HepG2 (cell line): Measurements from ENCODE around the gene MFAP4. TPM values are rescaled to one million over a fixed set of nuclear protein-coding genes. Genes with fewer than 3 reads are reported as not detected.

ENCODE experiments used
- ATAC-seq: fragments of 200-7000 bp; cut with Tn5 transposase; 3 replicates; pipeline ENCODE4 v1.9.1; 2020; ENCODE audit warnings: mild to moderate bottlenecking, moderate library complexity
- BruUV-seq: library from RNA; stranded (reverse); fragments of 400-500 nt; replicated peaks from 2 replicates; lab custom pipeline; 2021; lab: Mats Ljungman, UMichigan
- CTCF ChIA-PET: fragments of 300-600 bp; formaldehyde crosslinking; extraction: SDS; loops from one replicate; lab custom pipeline; 2021; ENCODE audit warnings: low total read pairs, inconsistent platforms, low intra/inter-chr PET ratio; lab: Yijun Ruan, JAX
- POLR2A ChIA-PET: fragments of 350-600 bp; sonication (Branson Sonifier 250); formaldehyde crosslinking; loops from one replicate; lab custom pipeline; 2020; ENCODE audit warnings: antibody characterized with exemption, inconsistent platforms; lab: Yijun Ruan, JAX
- DNase-seq: peaks from one replicate; pipeline ENCODE4 v3.0.0-alpha.2; 2015; ENCODE audit warnings: low spot score
- FAIRE-seq: peaks from 3 replicates; lab custom pipeline; 2011; peaks lifted over from hg19 to GRCh38; lab: Jason Lieb, UNC
- H2AFZ ChIP-seq: one replicate; pipeline ENCODE4 v1.6.1; 2011; ENCODE audit warnings: low read length, inconsistent platforms
- H3K27ac ChIP-seq: fragments of 300-600 bp; 3 replicates; pipeline ENCODE4 v1.8.0; 2011; ENCODE audit warnings: mixed run types, mild to moderate bottlenecking, mixed read lengths, low read length, inconsistent platforms; ENCODE audit not compliant: insufficient read depth; ENCODE audit errors: extremely low read length
- H3K27me3 ChIP-seq, 2 experiments: fragments of 200-600 bp in 1 of 2; 2 replicates in 1 of 2; 3 replicates in 1 of 2; pipeline versions ENCODE4 v1.6.0 to v1.8.0; 2011; ENCODE audit warnings: low read length in 2 of 2, mild to moderate bottlenecking in 2 of 2, moderate library complexity in 2 of 2, inconsistent platforms in 1 of 2; ENCODE audit not compliant: insufficient read depth in 2 of 2, control insufficient read depth in 1 of 2
- H3K36me3 ChIP-seq, 2 experiments: fragments of 200-600 bp in 1 of 2; replicated peaks in 1 of 2; 2 replicates in 1 of 2; 3 replicates in 1 of 2; pipeline versions ENCODE4 v1.5.1 to v1.8.0; 2011; ENCODE audit warnings: low read length in 2 of 2, inconsistent platforms in 1 of 2; ENCODE audit not compliant: insufficient read depth in 2 of 2, control insufficient read depth in 1 of 2
- H3K4me1 ChIP-seq: 2 replicates; pipeline ENCODE4 v1.5.1; 2012; ENCODE audit warnings: low read length, inconsistent platforms; ENCODE audit not compliant: insufficient read depth
- H3K4me2 ChIP-seq: 2 replicates; pipeline ENCODE4 v1.6.0; 2011; ENCODE audit warnings: low read depth, low read length, inconsistent platforms
- H3K4me3 ChIP-seq, 3 experiments: fragments of 200-600 bp in 1 of 3; sonication (generic), shearing (Covaris generic) in 1 of 3; replicated peaks in 1 of 3; 2 replicates each; pipeline ENCODE4 v1.5.1; 2011 to 2016; ENCODE audit warnings: low read length in 3 of 3, inconsistent platforms in 2 of 3, low read depth in 2 of 3, mild to moderate bottlenecking in 2 of 3, control low read depth in 1 of 3, mixed read lengths in 1 of 3; ENCODE audit not compliant: insufficient read depth in 1 of 3
- H3K79me2 ChIP-seq: one replicate; pipeline ENCODE4 v1.6.1; 2011; ENCODE audit warnings: low read length, inconsistent platforms; ENCODE audit not compliant: insufficient read depth
- H3K9ac ChIP-seq: 2 replicates; pipeline ENCODE4 v1.6.0; 2011; ENCODE audit warnings: mild to moderate bottlenecking, low read depth, low read length, inconsistent platforms; ENCODE audit not compliant: insufficient read depth
- H3K9me3 ChIP-seq: 2 replicates; pipeline ENCODE4 v1.5.1; 2012; ENCODE audit warnings: mild to moderate bottlenecking, low read length
- H4K20me1 ChIP-seq: 2 replicates; pipeline ENCODE4 v1.6.0; 2011; ENCODE audit warnings: inconsistent platforms, mild to moderate bottlenecking, low read length, moderate library complexity; ENCODE audit not compliant: insufficient read depth
- ARID4A ChIP-seq: sonication (generic); formaldehyde crosslinking; IDR thresholded peaks from 2 replicates; pipeline ENCODE4 v1.5.0; 2020; ENCODE audit warnings: mild to moderate bottlenecking, missing genetic modification reagents, borderline replicate concordance
- ATF1 ChIP-seq: IDR thresholded peaks from 2 replicates; pipeline ENCODE4 v1.6.1; 2016; ENCODE audit warnings: mild to moderate bottlenecking, control low read depth
- BRF2 ChIP-seq: sonication (generic); formaldehyde crosslinking; IDR thresholded peaks from 2 replicates; pipeline ENCODE4 v1.8.1; 2022; ENCODE audit warnings: mild to moderate bottlenecking, missing genetic modification reagents
- CHCHD3 ChIP-seq: sonication (generic); formaldehyde crosslinking; IDR thresholded peaks from 2 replicates; pipeline ENCODE4 v1.8.0; 2022; ENCODE audit warnings: mild to moderate bottlenecking, missing genetic modification reagents, moderate library complexity
- IKZF1 ChIP-seq: fragments of 450-650 bp; IDR thresholded peaks from 2 replicates; pipeline ENCODE4 v1.7.1; 2016
- KLF9 ChIP-seq: IDR thresholded peaks from 2 replicates; pipeline ENCODE4 v1.6.1; 2016; ENCODE audit warnings: low read depth
- MEF2D ChIP-seq: sonication (generic); formaldehyde crosslinking; IDR thresholded peaks from 2 replicates; pipeline ENCODE4 v1.5.1; 2020; ENCODE audit warnings: mild to moderate bottlenecking, missing genetic modification reagents
- MIER3 ChIP-seq: IDR thresholded peaks from 2 replicates; pipeline ENCODE4 v1.6.1; 2016; ENCODE audit warnings: missing compliant biosample characterization, borderline replicate concordance
- PITX1 ChIP-seq: sonication (generic); formaldehyde crosslinking; IDR thresholded peaks from 2 replicates; pipeline ENCODE4 v1.5.1; 2020; ENCODE audit warnings: mild to moderate bottlenecking, missing genetic modification reagents
- YEATS2 ChIP-seq: sonication (generic); formaldehyde crosslinking; IDR thresholded peaks from 2 replicates; pipeline ENCODE4 v1.4.0; 2020; ENCODE audit warnings: missing genetic modification reagents, borderline replicate concordance
- ZBTB21 ChIP-seq: sonication (generic); formaldehyde crosslinking; IDR thresholded peaks from 2 replicates; pipeline ENCODE4 v1.4.0; 2020; ENCODE audit warnings: missing genetic modification reagents
- ZNF335 ChIP-seq: sonication (generic); formaldehyde crosslinking; IDR thresholded peaks from 2 replicates; pipeline ENCODE4 v1.4.0; 2020; ENCODE audit warnings: missing genetic modification reagents
- ZNF33B ChIP-seq: sonication (generic); formaldehyde crosslinking; IDR thresholded peaks from 2 replicates; pipeline ENCODE4 v1.5.1; 2020; ENCODE audit warnings: mild to moderate bottlenecking, missing genetic modification reagents
- ZNF496 ChIP-seq: sonication (generic); formaldehyde crosslinking; IDR thresholded peaks from 2 replicates; pipeline ENCODE4 v1.8.1; 2023; ENCODE audit warnings: mild to moderate bottlenecking, moderate library complexity, missing genetic modification reagents; ENCODE audit not compliant: insufficient replicate concordance
- WGBS: methylation state at CpG from one replicate; pipeline ENCODE4 v1.1.6; 2017; ENCODE audit warnings: low lambda C conversion rate; 5-methylcytosine and 5-hydroxymethylcytosine counted together
- in situ Hi-C: cut with HindIII; loops from 2 replicates; pipeline ENCODE4 v1.10.0; 2017; ENCODE audit warnings: low pct_unique_long_range_greater_than_20kb; ENCODE audit not compliant: extremely low pct_ligation_motif_present
- intact Hi-C: fragments of 100-400 bp; cut with micrococcal nuclease; formaldehyde crosslinking; loops from one replicate; pipeline ENCODE4 v1.10.0; 2022; ENCODE audit not compliant: unreplicated experiment
- polyA plus RNA-seq, 8 experiments: library from polyadenylated mRNA; depleted of rRNA in 3 of 8; stranded (reverse) in 7 of 8; unstranded in 1 of 8; fragments of >200 nt; fragmentation: Illumina TruSeq in 4 of 8; extraction: Trizol in 4 of 8; gene quantifications; 2 replicates each; pipeline versions ENCODE4 v1.2.1 to v1.2.3, GENCODE V29; 2011 to 2016; ENCODE audit warnings: low read depth in 4 of 8, missing spikeins in 1 of 8, mixed read lengths in 1 of 8; ENCODE audit not compliant: insufficient read depth in 1 of 8
- total RNA-seq, 5 experiments: library from RNA; depleted of rRNA; stranded (reverse); fragments of >200 nt; fragmentation: Illumina TruSeq; extraction: Trizol; gene quantifications; 2 replicates each; pipeline ENCODE4 v1.2.3, GENCODE V29; 2016; ENCODE audit warnings: low read depth in 1 of 5
- TF ChIP-seq, protein P1 (sequence below): sonication (generic); formaldehyde crosslinking; IDR thresholded peaks from 2 replicates; pipeline ENCODE4 v1.5.0; 2020; ENCODE audit warnings: mild to moderate bottlenecking, missing genetic modification reagents, borderline replicate concordance

Gene MFAP4
- total and polyA plus RNA-seq, 2 of the 13 experiments (the other 11 are each of a cell fraction or from before 2014, with no cell fraction given): 0.08 TPM; not detected in 1

- ATAC-seq: peak; percentile 87
- ChIA-PET CTCF (interaction anchor here (0.6 to 3.1 kb wide), 3 partner anchors 21 to 108 kb away, joined by 3 to 21 read pairs (median 9); partner anchors contain the start of gene B9D1), POLR2A (interaction anchor here (0.6 to 2.9 kb wide), 17 partner anchors 8 to 655 kb away, joined by 3 to 42 read pairs (median 6); partner anchors contain the start of genes ALDH3A2, B9D1 and MAPK7)
- peaks cover 35% of the 10 kb centered on the region for H3K4me1 ChIP-seq
- H2AFZ ChIP-seq: no peak overlapping the region
- peak; percentile 99 for FAIRE-seq
- H3K4me2 ChIP-seq: peak overlapping the region; percentile 78
- no TSS peak for BruUV-seq
- H3K27me3 ChIP-seq: no peaks in the 10 kb centered on the region
- H3K9me3 ChIP-seq: no peaks in the 10 kb centered on the region
- H3K79me2 ChIP-seq: no peaks in the 10 kb centered on the region
- peak overlapping the region; percentile 69 for H3K9ac ChIP-seq
- peak; percentile 97 for DNase-seq
- H4K20me1 ChIP-seq: no peaks in the 10 kb centered on the region
- 32% methylated on average over 4 of the region's 7 CpGs for WGBS
- H3K4me3 ChIP-seq: peak overlapping the region; percentile 2 to 61 (median 11); a peak in 3 of 6 replicates
- in situ Hi-C loops: no loop called here
- intact Hi-C loops: no loop called here
- no peaks in the 10 kb centered on the region for H3K36me3 ChIP-seq
- H3K27ac ChIP-seq: peak overlapping the region; percentile 94
- TF ChIP-seq IKZF1: no peak
- TF ChIP-seq KLF9 (CRISPR knock-in tag): peak; percentile 61; the same call in 1 of the 2 replicates
- 0 out of 2 replicates have a peak, but pooled peaks have one; percentile 42 for TF ChIP-seq ATF1 (CRISPR knock-in tag)
- peak; percentile 89; the same call in 1 of the 2 replicates for TF ChIP-seq BRF2
- TF ChIP-seq ZNF496: no peak
- peak; percentile 44 for TF ChIP-seq MIER3 (CRISPR knock-in tag)
- TF ChIP-seq ARID4A (CRISPR knock-in tag): 0 out of 2 replicates have a peak, but pooled peaks have one; percentile 34
- no peak for TF ChIP-seq CHCHD3 (CRISPR knock-in tag)
- peak; percentile 78; the same call in 1 of the 2 replicates for TF ChIP-seq ZNF335 (CRISPR knock-in tag)
- 0 out of 2 replicates have a peak, but pooled peaks have one; percentile 49 for TF ChIP-seq ZBTB21
- TF ChIP-seq PITX1 (CRISPR knock-in tag): peak; percentile 79
- TF ChIP-seq YEATS2 (CRISPR knock-in tag): peak; percentile 49; the same call in 1 of the 2 replicates
- TF ChIP-seq MEF2D: peak; percentile 93
- TF ChIP-seq, protein P1, sequence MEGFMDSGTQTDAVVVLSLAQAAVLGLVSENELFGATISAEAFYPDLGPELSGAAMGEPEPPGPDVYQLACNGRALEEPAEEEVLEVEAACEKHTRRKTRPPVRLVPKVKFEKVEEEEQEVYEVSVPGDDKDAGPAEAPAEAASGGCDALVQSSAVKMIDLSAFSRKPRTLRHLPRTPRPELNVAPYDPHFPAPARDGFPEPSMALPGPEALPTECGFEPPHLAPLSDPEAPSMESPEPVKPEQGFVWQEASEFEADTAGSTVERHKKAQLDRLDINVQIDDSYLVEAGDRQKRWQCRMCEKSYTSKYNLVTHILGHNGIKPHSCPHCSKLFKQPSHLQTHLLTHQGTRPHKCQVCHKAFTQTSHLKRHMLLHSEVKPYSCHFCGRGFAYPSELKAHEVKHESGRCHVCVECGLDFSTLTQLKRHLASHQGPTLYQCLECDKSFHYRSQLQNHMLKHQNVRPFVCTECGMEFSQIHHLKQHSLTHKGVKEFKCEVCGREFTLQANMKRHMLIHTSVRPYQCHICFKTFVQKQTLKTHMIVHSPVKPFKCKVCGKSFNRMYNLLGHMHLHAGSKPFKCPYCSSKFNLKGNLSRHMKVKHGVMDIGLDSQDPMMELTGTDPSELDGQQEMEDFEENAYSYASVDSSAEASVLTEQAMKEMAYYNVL (CRISPR knock-in tag): peak; percentile 50; the same call in 1 of the 2 replicates
- TF ChIP-seq ZNF33B: peak; percentile 23; the same call in 1 of the 2 replicates
Observed at GRCh38 chr17:19338031-19338990, 48.7 kb downstream of the MFAP4 start.
